Stimulated activated CD8-positive, alpha-beta memory T cell treated with anti-CD3 and anti-CD28 coated beads, Interleukin-15, amount 100 ng/mL, for 4 hours (primary cell): Measurements from ENCODE around the gene NDFIP1.

Source experiments
- DNase-seq, 2 donors: peaks; one replicate each; pipeline ENCODE4 v3.0.0-alpha.2; 2020; ENCODE audit warnings: low read depth in 2 of 2

The NDFIP1 gene

DNA sequence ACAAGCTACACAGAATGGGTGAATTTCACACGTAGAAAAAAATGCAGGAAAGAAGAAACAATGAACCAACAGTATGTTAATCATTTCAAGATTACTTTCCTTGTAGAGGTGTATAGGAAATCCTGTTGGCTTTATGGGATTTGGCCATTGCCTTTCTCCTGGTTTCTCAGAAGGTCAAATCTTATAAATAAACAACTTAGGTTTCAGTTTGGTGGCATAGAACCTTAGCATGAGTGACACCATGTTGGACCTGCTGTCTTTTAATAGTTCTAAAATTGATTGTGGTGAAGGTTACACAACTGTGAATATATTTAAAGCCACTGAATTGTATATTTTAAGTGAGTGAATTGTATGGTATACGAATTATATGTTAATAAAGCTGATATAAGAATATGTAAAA lies 16.7 kb upstream of the NDFIP1 start:
- no peak for DNase-seq

DNA sequence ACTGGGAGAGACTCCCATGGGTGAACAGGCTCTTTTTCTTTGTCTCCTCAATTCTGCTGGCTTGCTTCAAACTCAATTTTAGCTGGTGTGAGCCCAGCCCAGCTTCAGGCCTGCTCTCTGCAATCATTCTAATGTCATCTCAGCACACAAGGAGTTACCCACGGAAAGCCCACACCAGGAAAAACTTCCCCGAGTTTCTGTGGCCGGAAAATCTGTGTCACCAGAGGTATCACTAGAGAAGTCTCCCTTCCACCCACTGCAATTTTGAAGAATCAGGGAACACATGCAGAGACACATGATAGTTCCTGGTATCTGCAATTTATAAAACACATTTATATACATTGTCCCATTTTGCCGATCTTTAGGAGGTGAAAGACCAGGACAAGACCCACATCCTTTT lies 13.5 kb upstream of the NDFIP1 start:
- peak; percentile 34 to 66 for DNase-seq

DNA sequence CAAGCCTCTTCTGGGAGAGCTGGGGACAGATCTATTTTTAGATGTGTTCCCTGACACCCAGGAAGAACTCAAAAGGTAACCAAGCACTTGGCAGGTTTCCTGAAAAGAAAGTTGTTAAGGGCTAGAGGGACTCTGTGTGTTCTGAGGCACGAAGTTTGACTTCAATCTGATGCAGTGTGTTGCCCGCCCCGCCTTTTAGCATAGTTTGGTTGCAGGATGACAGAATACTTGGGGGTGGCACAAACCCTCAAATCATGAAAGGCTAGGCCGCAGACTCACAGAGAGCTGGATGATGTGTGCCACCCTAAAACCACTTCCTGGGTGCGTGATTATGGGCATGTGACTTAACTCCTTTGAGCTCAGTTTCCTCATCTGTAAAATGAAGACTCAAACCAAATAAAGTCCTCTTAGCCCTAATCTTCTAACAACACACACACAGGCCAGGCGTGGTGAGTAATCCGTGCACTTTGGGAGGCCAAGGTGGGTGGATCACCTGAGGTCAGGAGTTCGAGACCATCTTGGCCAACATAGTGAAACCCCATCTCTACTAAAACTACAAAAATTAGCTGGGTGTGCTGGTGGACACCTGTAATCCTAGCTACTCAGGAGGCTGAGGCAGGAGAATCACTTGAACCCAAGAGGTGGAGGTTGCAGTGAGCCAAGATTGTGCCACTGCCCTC lies 12.8 kb upstream of the NDFIP1 start:
- DNase-seq: peak; percentile 51 to 79

DNA sequence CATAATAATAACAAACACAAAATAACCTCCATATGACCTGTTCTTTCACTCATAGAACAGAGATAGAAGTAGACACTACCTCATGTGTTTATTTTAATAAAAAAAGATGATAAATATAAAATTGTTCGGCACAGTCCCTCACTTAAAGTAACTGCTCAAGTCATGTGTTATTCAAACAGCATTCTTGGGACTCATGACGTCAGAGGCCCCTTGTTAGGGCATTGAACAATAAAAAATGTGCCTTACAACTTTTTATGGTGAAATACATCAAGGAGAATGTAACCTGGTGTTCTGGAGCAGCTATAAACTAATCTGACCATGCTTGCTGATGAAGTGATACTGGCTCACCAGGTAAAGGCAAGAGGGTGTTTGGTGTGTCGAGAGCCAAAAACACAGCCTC lies 12.2 kb upstream of the NDFIP1 start:
- DNase-seq: no peak

DNA sequence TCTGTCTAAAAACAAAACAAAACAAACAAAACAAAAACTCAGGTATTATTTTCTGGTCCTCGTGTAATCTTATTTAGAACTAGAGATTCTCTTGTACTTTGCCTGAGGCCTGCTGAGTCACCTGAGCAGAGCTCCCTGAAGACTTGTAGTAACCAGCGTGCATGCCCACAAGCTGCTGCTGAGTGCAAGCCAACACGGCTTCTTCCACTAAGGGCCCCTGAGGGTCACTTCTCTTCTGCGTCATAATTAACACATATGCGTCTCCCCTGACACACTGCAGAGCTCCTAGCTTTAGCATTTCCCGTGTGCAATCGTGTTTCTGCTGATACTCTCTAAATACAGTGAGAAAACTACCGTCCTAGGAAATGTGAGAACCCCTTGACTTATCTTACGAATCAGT lies 10.9 kb upstream of the NDFIP1 start:
- DNase-seq: no peak

DNA sequence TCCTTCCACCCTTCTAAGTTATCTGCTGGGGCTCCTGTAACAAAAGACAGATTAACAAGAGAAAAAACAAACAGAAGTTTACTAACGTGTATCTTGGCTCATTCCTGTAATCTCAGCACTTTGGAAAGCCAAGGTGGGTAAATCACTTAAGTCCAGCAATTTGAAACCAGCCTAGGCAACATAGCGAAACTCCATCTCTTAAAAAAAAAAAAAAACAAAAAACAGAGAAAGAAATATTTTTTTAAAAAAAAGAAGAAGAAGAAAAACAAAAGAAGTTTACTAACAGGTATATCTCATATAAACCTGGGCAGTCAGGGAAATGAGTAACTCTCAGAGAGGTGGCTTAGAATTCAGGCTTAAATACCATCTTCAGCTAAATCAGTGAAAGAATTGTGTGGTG lies 10.3 kb upstream of the NDFIP1 start:
- no peak for DNase-seq

DNA sequence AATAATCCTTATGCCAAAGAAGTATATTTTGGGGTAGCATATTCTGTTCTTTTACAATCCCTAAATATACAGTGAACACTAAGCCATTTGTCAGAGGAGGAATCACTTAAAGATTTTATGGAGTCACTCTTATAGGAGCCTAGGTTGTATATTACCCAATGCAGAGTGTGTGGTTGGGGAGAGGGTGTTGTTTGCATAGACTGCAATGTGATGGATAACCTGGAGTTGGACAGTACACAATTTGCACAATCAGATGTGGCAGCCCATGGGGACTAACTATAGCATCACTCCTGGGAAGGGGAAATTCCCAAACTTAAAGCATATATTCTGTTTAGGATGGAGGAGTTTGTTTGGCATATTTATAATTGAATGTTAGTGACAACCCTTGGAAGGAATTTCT lies 9.6 kb upstream of the NDFIP1 start:
- no peak for DNase-seq

DNA sequence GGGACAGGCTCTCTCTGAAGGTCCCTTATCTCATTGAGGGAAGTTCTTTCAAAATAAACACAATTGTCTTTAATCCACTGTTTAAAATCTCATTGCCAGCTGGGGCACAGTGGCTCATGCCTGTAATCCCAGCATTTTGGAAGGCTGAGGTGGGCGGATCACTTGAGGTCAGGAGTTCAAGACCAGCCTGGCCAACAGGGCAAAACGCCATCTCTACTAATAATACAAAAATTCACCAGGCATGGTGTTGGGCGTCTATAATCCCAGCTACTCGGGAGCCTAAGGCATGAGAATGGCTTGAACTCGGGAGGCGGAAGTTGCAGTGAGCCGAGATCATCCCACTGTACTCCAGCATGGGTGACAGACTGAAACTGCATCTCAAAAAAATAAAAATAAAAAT lies 8.3 kb upstream of the NDFIP1 start:
- no peak for DNase-seq

DNA sequence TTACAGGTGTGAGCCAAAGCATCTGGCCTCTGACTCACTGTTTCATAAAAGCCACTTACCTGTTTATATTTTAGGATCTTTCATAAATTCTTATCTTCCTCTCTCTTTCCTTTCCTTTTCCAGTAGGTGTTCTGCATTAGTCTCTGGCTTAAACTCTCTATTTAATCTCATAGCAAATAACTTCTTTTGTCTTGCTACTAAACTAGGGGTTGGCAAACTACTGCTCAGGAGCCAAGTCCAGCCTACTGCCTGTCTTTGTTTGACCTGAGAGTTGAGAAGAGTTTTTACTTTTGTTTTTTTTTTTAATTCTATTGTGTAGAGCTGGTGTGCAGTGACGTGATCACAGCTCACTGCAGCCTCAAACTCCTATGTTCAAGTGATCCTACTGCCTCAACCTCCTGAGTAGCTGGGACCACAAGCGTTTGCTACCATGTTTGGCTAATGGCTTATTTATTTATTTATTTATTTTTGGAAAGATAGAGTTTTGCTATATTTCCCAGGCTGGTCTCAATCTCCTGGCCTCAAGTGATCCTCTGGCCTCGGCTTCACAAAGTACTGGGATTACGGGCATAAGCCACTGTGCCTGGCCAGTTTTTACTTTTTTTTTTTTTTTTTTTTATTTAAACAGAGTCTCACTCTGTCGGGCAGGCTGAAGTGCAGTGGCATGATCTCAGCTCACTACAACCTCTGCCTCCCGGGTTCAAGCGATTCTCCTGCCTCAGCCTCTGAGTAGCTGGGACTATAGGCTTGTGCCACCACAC lies 5.4 kb upstream of the NDFIP1 start:
- no peak for DNase-seq

DNA sequence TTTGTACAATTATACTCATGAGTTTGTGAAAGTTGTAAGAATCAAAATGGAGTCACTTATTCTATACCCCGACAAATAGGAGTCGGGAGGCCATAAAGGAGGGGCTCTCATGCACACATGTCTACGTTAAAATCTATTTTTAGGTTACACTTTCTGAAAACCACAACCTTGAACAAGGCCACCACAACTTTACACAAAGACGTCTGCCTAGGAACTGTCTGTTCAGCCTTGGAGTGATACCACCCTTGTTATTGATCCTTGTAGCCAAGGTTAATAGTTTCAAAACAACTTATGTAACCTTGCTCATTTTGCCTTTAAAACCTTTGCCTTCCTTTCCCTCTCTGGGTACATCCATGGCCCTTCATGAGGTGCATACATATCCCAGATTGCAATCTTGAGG lies 4.1 kb upstream of the NDFIP1 start:
- DNase-seq: no peak

DNA sequence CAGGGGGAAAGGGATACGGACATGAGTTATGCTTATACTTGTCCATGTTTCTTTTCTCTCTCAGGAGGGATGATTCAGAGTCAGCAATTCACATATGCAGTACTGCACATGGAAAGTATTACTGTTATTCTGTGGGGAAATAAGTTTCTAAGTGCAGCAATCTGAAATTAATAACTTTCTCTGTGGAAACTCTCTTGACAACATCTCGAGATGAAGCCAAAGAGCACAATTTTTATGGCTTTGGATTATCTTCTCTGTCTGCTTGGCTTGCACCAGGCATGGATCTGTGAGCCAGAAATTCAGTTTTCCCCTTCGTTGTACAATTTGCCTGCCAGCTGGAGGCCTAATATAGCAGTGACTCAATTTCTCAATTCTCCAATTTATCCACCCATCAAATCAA lies 2.5 kb upstream of the NDFIP1 start:
- no peak for DNase-seq

DNA sequence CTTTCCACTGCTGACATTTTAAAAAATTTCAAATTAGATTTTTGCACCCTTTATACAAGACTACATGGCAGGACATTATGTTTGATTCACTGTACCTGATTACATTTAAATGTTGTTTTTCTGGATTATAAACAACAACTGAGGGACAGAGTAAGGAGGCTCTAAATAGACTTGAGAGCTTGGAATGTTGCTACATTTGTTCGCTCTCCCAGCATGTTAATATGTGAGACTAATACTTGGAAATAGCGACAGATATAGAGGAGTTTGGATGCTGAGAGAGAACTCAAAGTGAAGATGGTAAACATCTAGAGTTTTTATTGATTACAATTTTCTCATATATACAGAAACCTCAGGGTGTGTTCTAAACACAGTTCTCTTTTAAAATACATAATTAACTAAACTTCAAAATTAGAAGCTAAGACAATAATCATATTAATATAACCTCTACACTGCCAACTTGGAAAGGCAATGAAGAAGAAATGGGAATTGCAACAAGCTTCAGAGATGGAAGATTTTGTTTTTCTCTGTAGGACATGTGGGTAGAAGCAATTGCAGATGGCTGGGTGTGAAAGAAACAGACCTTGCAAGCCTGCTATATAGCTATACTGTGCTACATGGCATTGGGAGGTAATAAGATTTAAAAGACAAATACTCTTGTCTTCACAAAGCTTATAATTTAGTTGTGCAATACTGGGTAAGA lies 1.4 kb upstream of the NDFIP1 start:
- no peak for DNase-seq

DNA sequence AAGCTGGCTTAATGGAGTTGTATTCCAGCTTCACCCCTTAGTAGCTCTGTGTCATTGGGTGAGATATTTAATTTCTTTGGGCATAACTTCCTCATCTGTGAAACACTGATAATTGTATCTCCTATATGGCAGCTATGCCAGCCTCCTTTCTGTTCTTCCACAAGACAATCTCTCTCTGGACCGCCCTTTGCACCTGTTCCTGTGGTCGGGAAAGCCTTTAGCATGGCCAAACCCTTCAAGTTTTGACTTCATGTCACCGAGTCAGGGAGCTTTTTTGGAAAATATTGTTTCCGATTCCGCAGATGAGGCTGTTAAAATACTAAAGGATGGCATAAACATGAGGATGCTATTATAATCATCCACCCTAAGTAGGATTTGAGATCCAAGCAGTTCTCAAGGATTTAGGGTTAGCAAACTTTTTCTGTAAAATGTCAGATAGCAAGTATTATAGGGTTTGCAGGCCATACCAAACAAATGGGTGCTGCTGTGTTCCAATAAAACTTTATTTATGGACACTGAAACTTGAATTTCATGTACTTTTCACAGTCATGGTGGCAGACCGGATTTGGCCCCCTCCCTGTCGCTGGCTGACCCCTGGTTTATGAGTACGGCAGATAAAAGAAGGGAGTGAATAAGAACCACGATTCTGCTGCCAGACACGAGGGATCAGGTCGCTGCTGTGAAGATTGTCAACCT lies 695 bp upstream of the NDFIP1 start:
- DNase-seq: no peak

DNA sequence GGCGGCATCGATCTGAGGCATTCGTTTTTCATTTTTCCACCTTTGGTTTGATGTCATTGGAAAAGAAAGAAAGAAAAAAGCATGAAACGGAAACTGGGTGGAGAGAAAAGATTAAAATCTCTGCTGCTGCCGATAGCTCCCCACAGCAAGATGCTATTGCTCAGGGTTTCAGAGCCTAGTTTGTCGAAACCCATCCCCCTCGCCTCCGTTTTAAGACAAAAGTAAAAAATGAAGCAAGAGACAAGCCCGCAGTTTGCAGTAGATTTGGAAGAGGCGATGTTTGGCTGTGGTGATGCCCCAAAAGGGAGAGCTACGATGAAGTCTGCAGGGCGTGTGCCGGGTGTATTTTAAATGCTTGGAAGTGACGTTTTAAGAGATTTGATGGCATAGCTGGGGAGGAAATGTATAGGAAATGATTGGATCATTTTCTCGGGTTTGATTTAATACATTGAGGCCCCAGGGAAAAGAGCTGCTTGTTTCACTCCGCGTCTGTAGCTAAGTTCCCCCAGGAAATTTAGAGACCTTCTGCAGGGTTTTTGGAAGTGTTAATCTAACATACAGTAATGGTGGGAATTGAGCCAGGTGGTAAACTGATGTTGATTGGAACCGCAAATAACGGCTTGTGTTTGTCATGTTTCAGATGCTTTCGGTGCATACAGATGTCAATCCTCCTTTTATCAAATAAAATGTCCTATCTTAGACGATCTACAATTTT lies 909 bp downstream of the NDFIP1 start:
- no peak for DNase-seq

DNA sequence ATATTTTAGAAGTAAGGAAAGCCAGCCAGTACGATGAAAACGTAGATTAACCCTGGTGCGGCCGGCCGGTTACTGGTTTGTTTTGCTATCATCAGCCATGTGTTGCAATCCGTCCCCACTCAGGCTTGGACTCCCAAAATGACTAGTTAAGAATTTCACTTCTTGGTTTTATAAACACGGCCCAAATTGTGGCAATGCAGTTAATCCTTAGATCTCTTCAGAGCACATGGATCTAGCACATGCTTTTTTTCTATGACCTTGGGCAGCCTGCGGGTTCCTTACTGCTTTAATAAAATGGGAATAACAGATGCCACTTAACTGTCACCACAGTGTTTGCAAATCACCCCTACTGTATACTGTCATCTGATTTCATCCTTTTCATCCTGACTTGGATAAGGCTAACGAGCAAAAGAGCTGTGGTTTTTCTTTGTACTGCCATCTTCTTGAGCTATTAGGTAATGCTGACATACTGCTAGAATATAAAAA lies 1.5 kb downstream of the NDFIP1 start:
- no peak for DNase-seq

DNA sequence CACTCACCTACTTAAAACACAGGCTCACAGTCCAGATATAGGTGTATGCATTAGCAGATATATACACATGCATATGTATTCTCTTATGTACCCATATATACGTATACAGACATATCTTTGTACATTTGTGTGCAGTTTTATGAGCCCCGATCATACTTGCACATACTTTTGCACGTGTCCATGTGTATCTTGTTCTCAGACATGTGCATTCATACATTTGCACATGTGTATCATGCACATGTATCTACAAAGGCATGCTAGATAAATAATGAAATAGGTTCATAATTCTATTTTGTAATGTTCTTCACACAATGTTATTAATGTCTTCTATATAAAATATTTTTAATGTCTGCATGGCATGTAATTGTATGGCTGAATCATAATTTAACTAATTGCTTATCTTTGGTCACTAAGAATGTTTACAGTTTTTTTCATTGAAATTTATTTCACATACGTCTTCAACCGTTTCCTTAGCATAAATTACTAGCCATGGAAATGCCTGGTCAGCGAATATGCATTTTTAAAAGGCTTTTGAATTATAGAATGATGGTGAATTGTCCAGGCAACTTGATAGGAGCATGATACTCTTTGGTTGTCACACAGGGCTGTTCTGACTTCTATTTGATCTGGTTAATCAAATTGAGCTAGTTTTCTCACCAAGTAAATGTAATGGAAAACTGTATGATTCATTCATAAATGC lies 2.6 kb downstream of the NDFIP1 start:
- no peak for DNase-seq

DNA sequence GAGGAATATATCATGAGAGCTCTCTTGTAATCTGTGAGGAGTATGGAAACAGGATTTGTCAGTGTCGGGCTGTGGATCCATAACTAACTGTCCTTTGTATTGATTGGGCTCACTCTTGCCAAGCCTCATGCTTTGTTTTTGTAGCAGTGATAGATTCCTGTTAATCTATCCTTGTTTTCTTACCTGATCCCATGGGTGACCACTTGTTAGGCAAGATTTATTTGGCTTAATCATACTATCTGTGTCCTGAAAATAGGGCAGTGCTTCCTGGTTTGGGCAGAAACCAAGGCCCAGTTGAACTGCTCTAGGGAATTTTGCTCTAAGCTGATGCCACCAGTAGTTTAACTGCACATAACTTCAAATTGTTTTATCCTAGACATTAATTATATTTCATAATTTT lies 6.1 kb downstream of the NDFIP1 start:
- DNase-seq: no peak

DNA sequence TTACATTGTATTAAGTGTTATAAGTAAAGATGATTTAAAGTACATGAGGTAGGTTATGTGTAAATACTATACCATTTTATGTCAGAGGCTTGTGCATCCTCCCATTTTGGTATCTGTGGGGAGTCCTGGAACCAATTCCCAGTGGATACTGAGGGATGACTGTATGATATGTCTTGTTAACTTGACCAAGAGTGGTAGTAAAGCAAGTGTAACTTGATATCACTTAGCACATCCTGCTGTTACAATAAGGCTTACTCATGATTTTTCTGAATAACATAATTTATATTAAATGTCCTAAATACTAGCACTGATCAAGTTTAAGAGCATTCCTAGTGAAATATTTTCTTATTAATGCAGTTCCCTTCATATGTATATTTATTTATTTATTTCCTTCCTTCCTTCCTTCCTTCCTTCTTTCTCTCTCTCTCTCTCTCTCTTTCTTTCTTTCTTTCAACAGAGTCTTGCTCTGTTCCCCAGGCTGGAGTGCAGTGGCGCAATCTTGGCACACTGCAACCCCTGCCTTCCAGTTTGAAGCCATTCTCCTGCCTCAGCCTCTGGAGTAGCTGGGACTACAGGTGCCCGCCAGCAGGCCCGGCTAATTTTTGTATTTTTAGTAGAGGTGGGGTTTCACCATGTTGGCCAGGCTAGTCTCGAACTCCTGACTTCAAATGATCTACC lies 7.5 kb downstream of the NDFIP1 start:
- DNase-seq: no peak

DNA sequence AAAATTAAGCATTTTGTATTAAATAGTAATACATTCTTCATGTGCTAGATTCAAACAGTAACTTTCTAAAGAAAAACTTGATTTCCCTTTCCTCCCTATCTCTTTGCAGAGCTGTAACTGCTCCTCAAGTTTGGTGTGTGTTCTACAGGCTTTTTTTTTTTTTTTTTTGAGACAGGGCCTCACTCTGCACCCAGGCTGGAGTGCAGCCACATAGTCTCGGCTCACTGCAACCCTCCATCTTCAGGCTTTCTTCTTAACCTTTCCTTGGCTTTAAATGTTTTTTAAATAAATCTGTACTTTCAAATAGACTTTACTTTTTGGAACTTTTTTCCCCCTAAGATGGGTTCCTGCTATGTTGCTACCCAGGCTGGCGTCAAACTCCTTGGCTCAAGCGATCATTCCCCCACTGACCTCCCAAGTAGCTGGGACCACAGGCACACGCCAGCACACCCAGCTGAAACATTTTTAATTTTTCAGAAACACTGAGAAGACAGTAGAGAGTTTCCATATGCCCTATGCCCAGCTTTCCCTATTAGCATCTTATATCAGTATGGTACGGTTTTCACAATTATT lies 9.1 kb downstream of the NDFIP1 start:
- DNase-seq: no peak

DNA sequence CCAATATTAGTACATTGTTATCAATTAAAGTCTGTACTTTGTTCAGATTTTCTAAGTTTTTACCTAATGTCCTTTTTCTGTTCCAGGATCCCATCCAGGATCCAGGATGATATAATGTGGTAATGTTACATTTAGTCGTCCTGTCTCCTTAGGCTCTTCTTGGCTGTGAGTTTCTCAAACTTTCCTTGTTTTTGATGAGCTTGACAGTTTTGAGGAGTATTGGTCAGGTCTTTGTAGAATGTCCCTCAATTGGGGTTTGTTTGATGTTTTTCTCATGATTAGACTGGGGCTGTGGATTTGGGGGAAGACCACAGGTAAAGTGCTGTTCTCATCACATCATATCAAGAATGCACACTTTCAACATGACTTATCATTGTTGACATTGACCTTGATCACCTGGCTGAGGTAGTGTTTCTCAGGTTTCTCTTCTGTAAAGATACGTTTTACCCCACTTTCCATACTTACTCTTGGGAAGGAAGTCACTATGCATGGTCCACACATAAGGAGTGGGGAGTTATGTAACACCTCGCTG lies 9.6 kb downstream of the NDFIP1 start:
- no peak for DNase-seq
